ENCODE data around the gene ZBTB12.
"Not testable (repeated sequence)": the region's sequence is repeated elsewhere in the genome, so short reads cannot be mapped to it uniquely, and the experiment has no call there.

ZBTB12 gene

GRCh38 chr6:31919624-31920303, 17.9 kb upstream of the ZBTB12 start:
- Histone ChIP-seq H3K9ac (ENCODE audit: low read length) (no peak overlapping the region), H3K4me3 (ENCODE audit: low read length) (no peak overlapping the region), H3K4me1 (ENCODE audit: control insufficient read depth, insufficient read depth, low read length) (no peaks in the 10 kb centered on the region), H3K9me3 (ENCODE audit: control insufficient read depth, low read length) (no peaks in the 10 kb centered on the region), H3K36me3 (ENCODE audit: control insufficient read depth, insufficient read depth, low read length, severe bottlenecking) (no peaks in the 10 kb centered on the region), H3K27me3 (replicated peaks; ENCODE audit: control insufficient read depth, insufficient read depth, low read length) (no peaks in the 10 kb centered on the region)
- no peak for DNase-seq (ENCODE audit: low read depth)

DNA sequence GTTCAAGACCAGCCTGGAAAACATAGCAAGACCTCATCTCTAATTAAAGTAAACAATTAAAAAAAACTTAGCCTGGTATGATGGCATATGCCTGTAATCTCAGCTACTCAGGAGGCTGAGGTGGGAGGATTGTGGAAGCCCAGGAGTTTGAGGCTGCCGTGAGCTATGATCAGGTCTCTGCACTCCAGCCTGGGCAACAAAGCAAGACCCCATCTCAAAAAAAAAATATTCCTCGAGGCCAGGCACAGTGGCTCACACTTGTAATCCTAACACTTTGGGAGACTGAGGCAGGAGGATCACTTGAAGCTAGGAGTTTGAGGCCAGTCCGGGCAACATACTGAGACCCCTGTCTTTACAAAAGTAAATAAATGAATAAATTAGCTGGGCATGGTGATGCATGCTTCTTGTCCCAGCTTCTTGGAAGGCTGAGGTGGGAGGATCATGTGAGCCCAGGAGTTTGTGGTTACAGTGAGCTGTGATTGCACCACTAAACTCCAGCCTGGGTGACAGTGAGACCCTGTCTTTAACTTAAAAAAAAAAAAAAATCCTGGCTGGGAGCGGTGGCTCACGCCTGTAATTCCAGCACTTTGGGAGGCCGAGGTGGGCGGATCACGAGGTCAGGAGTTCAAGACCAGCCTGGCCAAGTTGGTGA, 16.3 kb upstream of the ZBTB12 start:
- Histone ChIP-seq H3K4me3 (ENCODE audit: low read length) (no peak overlapping the region), H3K36me3 (ENCODE audit: control insufficient read depth, insufficient read depth, low read length, severe bottlenecking) (no peaks in the 10 kb centered on the region)
- no peak for DNase-seq (ENCODE audit: low read depth)

GRCh38 chr6:31915756-31916155, 13.9 kb upstream of the ZBTB12 start:
- Histone ChIP-seq H3K9ac (ENCODE audit: low read length) (no peak overlapping the region), H3K4me1 (ENCODE audit: control insufficient read depth, insufficient read depth, low read length) (peaks cover 10% of the 10 kb centered on the region), H3K27me3 (replicated peaks; ENCODE audit: control insufficient read depth, insufficient read depth, low read length) (no peaks in the 10 kb centered on the region), H3K4me3 (ENCODE audit: low read length) (no peak overlapping the region), H3K36me3 (ENCODE audit: control insufficient read depth, insufficient read depth, low read length, severe bottlenecking) (no peaks in the 10 kb centered on the region), H3K9me3 (ENCODE audit: control insufficient read depth, low read length) (no peaks in the 10 kb centered on the region)
- no peak for DNase-seq (ENCODE audit: low read depth)

More for the DNA sequence above, 16.3 kb upstream of the ZBTB12 start:
- Histone ChIP-seq H3K9me3 (ENCODE audit: control insufficient read depth, low read length) (no peaks in the 10 kb centered on the region), H3K27me3 (replicated peaks; ENCODE audit: control insufficient read depth, insufficient read depth, low read length) (no peaks in the 10 kb centered on the region), H3K9ac (ENCODE audit: low read length) (no peak overlapping the region), H3K4me1 (ENCODE audit: control insufficient read depth, insufficient read depth, low read length) (no peaks in the 10 kb centered on the region)

DNA sequence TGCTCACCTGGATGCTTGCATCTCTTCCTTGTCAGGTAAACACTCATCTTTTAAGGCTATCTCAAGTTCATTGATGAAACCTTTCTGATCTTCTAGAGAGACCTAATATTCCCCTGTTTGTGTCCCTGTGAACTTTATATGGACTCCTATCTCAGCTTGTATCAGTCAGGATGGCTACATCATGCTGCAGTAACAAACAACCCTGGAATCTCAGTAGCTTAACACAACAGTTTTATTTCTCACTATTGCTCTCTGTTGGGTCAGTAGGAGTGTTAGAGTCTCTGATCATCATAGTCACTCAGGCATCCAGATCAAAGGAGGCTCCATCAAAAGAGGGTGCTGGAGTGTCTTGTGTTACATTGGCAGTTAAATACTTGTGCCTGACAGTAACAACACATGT, 13.5 kb upstream of the ZBTB12 start:
- peaks cover 11% of the 10 kb centered on the region for H3K4me1 ChIP-seq (ENCODE audit: control insufficient read depth, insufficient read depth, low read length)
- H3K36me3 ChIP-seq (ENCODE audit: control insufficient read depth, insufficient read depth, low read length, severe bottlenecking), result no peaks in the 10 kb centered on the region
- DNase-seq (ENCODE audit: low read depth), result no peak
- H3K9me3 ChIP-seq (ENCODE audit: control insufficient read depth, low read length), result no peaks in the 10 kb centered on the region
- H3K9ac ChIP-seq (ENCODE audit: low read length), result no peak overlapping the region
- H3K27me3 ChIP-seq (replicated peaks; ENCODE audit: control insufficient read depth, insufficient read depth, low read length), result no peaks in the 10 kb centered on the region
- H3K4me3 ChIP-seq (ENCODE audit: low read length), result no peak overlapping the region

DNA sequence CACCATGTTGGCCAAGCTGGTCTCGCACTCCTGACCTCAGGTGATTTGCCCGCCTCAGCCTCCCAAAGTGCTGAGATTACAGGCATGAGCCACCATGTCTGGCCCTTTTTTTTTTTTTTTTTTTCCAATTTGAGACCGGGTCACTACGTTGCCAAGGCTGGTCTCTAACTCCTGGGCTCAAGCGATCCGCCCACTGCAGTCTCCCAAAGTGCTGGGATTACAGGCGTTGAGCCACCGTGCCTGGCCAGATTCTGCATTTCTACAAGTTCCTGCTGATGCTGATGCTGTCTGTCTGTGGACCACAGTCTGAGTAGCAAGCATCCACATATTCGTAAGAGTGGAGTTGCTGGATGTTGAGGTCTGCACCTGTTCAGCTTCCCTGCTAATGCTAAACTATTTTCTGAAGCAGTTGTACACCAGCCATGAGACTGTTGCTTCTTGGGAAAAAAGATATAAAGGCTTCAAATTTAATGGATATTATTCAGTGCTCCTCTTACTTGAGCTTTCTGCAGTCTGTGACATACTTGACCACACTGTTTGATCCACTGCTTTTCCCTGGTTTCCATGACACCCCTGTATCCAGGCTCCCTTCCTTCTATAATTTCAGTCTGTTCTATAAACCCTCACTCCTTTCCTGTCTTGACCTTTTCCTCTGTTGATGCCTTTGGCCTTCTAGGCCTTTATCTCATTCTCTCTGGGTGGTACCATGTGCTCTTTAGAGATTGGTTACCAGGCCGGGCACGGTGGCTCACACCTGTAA, 10.1 kb upstream of the ZBTB12 start:
- Histone ChIP-seq H3K9me3 (ENCODE audit: control insufficient read depth, low read length) (no peaks in the 10 kb centered on the region), H3K27me3 (replicated peaks; ENCODE audit: control insufficient read depth, insufficient read depth, low read length) (no peaks in the 10 kb centered on the region)

GRCh38 chr6:31909298-31909697, 7.4 kb upstream of the ZBTB12 start:
- not testable (repeated sequence) for H3K9ac ChIP-seq (ENCODE audit: low read length); H3K27me3 ChIP-seq (replicated peaks; ENCODE audit: control insufficient read depth, insufficient read depth, low read length); H3K9me3 ChIP-seq (ENCODE audit: control insufficient read depth, low read length); H3K36me3 ChIP-seq (ENCODE audit: control insufficient read depth, insufficient read depth, low read length, severe bottlenecking); DNase-seq (ENCODE audit: low read depth); H3K4me3 ChIP-seq (ENCODE audit: low read length)
- peaks cover 31% of the 10 kb centered on the region for H3K4me1 ChIP-seq (ENCODE audit: control insufficient read depth, insufficient read depth, low read length)

More for the DNA sequence above, 10.1 kb upstream of the ZBTB12 start:
- no peak overlapping the region for H3K9ac ChIP-seq (ENCODE audit: low read length)
- no peak overlapping the region for H3K4me3 ChIP-seq (ENCODE audit: low read length)
- no peak for DNase-seq (ENCODE audit: low read depth)
- H3K36me3 ChIP-seq (ENCODE audit: control insufficient read depth, insufficient read depth, low read length, severe bottlenecking), result no peaks in the 10 kb centered on the region
- peaks cover 29% of the 10 kb centered on the region for H3K4me1 ChIP-seq (ENCODE audit: control insufficient read depth, insufficient read depth, low read length)

- peaks cover 34% of the 10 kb centered on the region for H3K4me1 ChIP-seq (ENCODE audit: control insufficient read depth, insufficient read depth, low read length)
- H3K9ac ChIP-seq (ENCODE audit: low read length), result no peak overlapping the region
- H3K36me3 ChIP-seq (ENCODE audit: control insufficient read depth, insufficient read depth, low read length, severe bottlenecking), result no peaks in the 10 kb centered on the region
- H3K4me3 ChIP-seq (ENCODE audit: low read length), result no peak overlapping the region
- no peaks in the 10 kb centered on the region for H3K27me3 ChIP-seq (replicated peaks; ENCODE audit: control insufficient read depth, insufficient read depth, low read length)
- DNase-seq (ENCODE audit: low read depth), result peak; percentile 41
- H3K9me3 ChIP-seq (ENCODE audit: control insufficient read depth, low read length), result no peaks in the 10 kb centered on the region
Observed at GRCh38 chr6:31908791-31909190, 6.9 kb upstream of the ZBTB12 start.

DNA sequence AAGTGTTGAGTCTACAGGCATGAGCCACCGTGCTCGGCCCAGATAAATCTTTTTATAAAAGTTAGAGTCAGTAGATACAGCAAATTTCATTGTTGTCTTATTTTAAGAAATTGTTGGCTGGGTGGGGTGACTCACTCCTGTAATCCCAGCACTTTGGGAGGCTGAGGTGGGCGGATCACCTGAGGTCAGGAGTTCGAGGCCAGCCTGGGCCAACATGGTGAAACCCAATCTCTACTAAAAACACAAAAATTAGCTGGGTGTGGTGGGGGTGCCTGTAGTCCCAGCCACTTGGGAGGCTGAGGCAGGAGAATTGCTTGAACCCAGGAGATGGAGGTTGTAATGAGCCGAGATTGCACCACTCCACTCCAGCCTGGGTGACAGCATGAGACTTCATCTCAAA, 6.4 kb upstream of the ZBTB12 start:
- H3K4me3 ChIP-seq (ENCODE audit: low read length); DNase-seq (ENCODE audit: low read depth); H3K9me3 ChIP-seq (ENCODE audit: control insufficient read depth, low read length); H3K27me3 ChIP-seq (replicated peaks; ENCODE audit: control insufficient read depth, insufficient read depth, low read length); H3K9ac ChIP-seq (ENCODE audit: low read length); H3K36me3 ChIP-seq (ENCODE audit: control insufficient read depth, insufficient read depth, low read length, severe bottlenecking): not testable (repeated sequence)
- H3K4me1 ChIP-seq (ENCODE audit: control insufficient read depth, insufficient read depth, low read length), result peaks cover 38% of the 10 kb centered on the region

DNA sequence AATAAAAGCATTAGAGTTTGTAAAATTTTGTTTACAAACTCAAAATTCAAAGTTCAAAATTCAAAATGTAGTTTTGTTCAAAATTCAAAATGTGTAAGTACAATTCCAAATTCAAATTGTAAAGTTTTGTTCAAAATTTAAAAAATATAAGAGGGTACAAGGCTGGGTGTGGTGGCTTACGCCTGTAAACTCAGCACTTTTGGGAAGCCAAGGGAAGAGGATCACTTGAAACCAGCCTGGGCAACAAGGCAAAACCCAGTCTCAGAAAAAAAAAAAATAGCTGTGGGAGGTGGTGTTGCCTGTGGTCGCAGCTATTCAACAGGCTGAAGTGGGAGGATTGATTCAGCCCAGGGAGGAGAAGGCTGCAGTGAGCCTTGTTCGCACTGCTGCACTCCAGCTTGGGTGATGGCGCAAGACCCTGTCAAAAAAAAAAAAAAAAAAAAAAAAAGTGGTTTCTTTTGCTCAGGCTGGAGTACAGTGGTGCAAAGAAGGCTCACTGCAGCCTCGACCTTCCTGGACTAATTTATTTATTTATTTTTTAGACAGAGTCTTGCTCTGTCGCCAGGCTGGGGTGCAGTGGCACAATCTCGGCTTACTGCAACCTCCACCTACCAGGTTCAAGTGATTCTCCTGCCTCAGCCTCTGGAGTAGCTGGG, 5.4 kb upstream of the ZBTB12 start:
- no peaks in the 10 kb centered on the region for H3K36me3 ChIP-seq (ENCODE audit: control insufficient read depth, insufficient read depth, low read length, severe bottlenecking)
- H3K4me1 ChIP-seq (ENCODE audit: control insufficient read depth, insufficient read depth, low read length), result peaks cover 47% of the 10 kb centered on the region
- peak; percentile 67 for DNase-seq (ENCODE audit: low read depth)
- H3K27me3 ChIP-seq (replicated peaks; ENCODE audit: control insufficient read depth, insufficient read depth, low read length), result no peaks in the 10 kb centered on the region
- H3K4me3 ChIP-seq (ENCODE audit: low read length), result no peak overlapping the region
- no peaks in the 10 kb centered on the region for H3K9me3 ChIP-seq (ENCODE audit: control insufficient read depth, low read length)
- peak overlapping the region; percentile 67 for H3K9ac ChIP-seq (ENCODE audit: low read length)

GRCh38 chr6:31906727-31907126, 4.8 kb upstream of the ZBTB12 start:
- DNase-seq (ENCODE audit: low read depth); H3K4me3 ChIP-seq (ENCODE audit: low read length); H3K9me3 ChIP-seq (ENCODE audit: control insufficient read depth, low read length); H3K9ac ChIP-seq (ENCODE audit: low read length); H3K36me3 ChIP-seq (ENCODE audit: control insufficient read depth, insufficient read depth, low read length, severe bottlenecking); H3K27me3 ChIP-seq (replicated peaks; ENCODE audit: control insufficient read depth, insufficient read depth, low read length): not testable (repeated sequence)
- peaks cover 43% of the 10 kb centered on the region for H3K4me1 ChIP-seq (ENCODE audit: control insufficient read depth, insufficient read depth, low read length)

DNA sequence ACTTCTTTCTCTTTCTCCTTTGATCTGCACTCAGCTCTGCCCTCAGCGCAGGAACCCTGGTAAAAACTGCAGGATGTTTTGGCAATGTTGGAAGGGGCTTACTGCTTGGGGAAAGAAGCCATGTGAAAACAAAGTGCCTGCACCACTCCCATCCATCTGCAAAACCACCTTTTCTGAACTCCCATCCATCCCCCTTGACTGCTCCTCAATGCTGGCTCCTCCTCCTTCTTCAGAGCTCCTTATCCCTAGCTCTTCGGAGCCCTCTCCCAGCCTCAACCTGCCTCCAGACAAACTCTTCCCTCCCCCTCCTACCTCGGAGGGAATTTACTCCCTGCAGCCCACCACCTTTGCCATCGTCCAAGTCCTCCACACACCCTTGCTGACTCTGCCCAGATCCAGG, 4.2 kb upstream of the ZBTB12 start:
- no peaks in the 10 kb centered on the region for H3K36me3 ChIP-seq (ENCODE audit: control insufficient read depth, insufficient read depth, low read length, severe bottlenecking)
- no peak for DNase-seq (ENCODE audit: low read depth)

More for the DNA sequence above, 4.2 kb upstream of the ZBTB12 start:
- Histone ChIP-seq H3K27me3 (replicated peaks; ENCODE audit: control insufficient read depth, insufficient read depth, low read length) (no peaks in the 10 kb centered on the region), H3K4me3 (ENCODE audit: low read length) (no peak overlapping the region), H3K4me1 (ENCODE audit: control insufficient read depth, insufficient read depth, low read length) (peaks cover 42% of the 10 kb centered on the region), H3K9me3 (ENCODE audit: control insufficient read depth, low read length) (no peaks in the 10 kb centered on the region), H3K9ac (ENCODE audit: low read length) (no peak overlapping the region)
